ENCODE data around the gene GPR39. TPM values are rescaled to one million over a fixed set of nuclear protein-coding genes. Genes with fewer than 3 reads are reported as not detected.

The GPR39 gene
- total RNA-seq, 2 donors from 2014 or later, result 12.3 to 14.6 TPM

GRCh38 chr2:132597166-132597565, 180.6 kb downstream of the GPR39 start:
- Histone ChIP-seq H3K9me3 (no peaks in the 10 kb centered on the region), H3K9ac (ENCODE audit: low read depth in 2 of 2, low read length in 2 of 2) (no peak overlapping the region), H3K27ac (no peak overlapping the region), H3K4me1 (no peaks in the 10 kb centered on the region), H3K36me3 (no peaks in the 10 kb centered on the region), H3K27me3 (no peaks in the 10 kb centered on the region), H3K4me3 (no peak overlapping the region)
- TF ChIP-seq CTCF (IDR thresholded peaks at IDR 0.05), result no peak
- intact Hi-C loops (cut with DNase I), result no loop called here
- no peak for DNase-seq

GRCh38 chr2:132597831-132598230, 181.2 kb downstream of the GPR39 start:
- no peaks in the 10 kb centered on the region for H3K9me3 ChIP-seq
- H3K27me3 ChIP-seq, result no peaks in the 10 kb centered on the region
- intact Hi-C loops (cut with DNase I), result no loop called here
- H3K36me3 ChIP-seq, result no peaks in the 10 kb centered on the region
- no peak overlapping the region for H3K4me3 ChIP-seq
- no peak for DNase-seq
- H3K27ac ChIP-seq, result no peak overlapping the region
- TF ChIP-seq CTCF (IDR thresholded peaks at IDR 0.05), result no peak
- H3K4me1 ChIP-seq, result no peaks in the 10 kb centered on the region
- no peak overlapping the region for H3K9ac ChIP-seq (ENCODE audit: low read depth in 2 of 2, low read length in 2 of 2)

- intact Hi-C loops (cut with DNase I), result no loop called here
- Histone ChIP-seq H3K9ac (ENCODE audit: low read depth in 2 of 2, low read length in 2 of 2) (no peak overlapping the region), H3K4me1 (no peaks in the 10 kb centered on the region), H3K27ac (no peak overlapping the region), H3K36me3 (no peaks in the 10 kb centered on the region), H3K9me3 (no peaks in the 10 kb centered on the region), H3K27me3 (no peaks in the 10 kb centered on the region), H3K4me3 (no peak overlapping the region)
- DNase-seq, result no peak
- TF ChIP-seq CTCF (IDR thresholded peaks at IDR 0.05), result no peak
Measured at GRCh38 chr2:132598536-132598935, 181.9 kb downstream of the GPR39 start.

- no peak overlapping the region for H3K27ac ChIP-seq
- H3K27me3 ChIP-seq, result no peaks in the 10 kb centered on the region
- H3K9me3 ChIP-seq, result no peaks in the 10 kb centered on the region
- no peak overlapping the region for H3K4me3 ChIP-seq
- H3K9ac ChIP-seq (ENCODE audit: low read depth in 2 of 2, low read length in 2 of 2), result no peak overlapping the region
- intact Hi-C loops (cut with DNase I), result no loop called here
- H3K4me1 ChIP-seq, result no peaks in the 10 kb centered on the region
- no peaks in the 10 kb centered on the region for H3K36me3 ChIP-seq
- TF ChIP-seq CTCF (IDR thresholded peaks at IDR 0.05), result no peak
- DNase-seq, result no peak
Measured at GRCh38 chr2:132599556-132599955, 183.0 kb downstream of the GPR39 start.

GRCh38 chr2:132604561-132604960, 188.0 kb downstream of the GPR39 start:
- Histone ChIP-seq H3K36me3 (no peaks in the 10 kb centered on the region), H3K4me3 (no peak overlapping the region), H3K27me3 (no peaks in the 10 kb centered on the region), H3K27ac (no peak overlapping the region), H3K9me3 (no peaks in the 10 kb centered on the region), H3K9ac (ENCODE audit: low read depth in 2 of 2, low read length in 2 of 2) (no peak overlapping the region), H3K4me1 (no peaks in the 10 kb centered on the region)
- intact Hi-C loops (cut with DNase I), result no loop called here
- no peak for DNase-seq
- no peak for TF ChIP-seq CTCF (IDR thresholded peaks at IDR 0.05)

Measured in colonic mucosa (tissue), 4 donors.